Right forelimb (tissue), 1 donor: ENCODE measurements around the gene HSD17B4.
"Not testable (repeated sequence)": the region's sequence is repeated elsewhere in the genome, so short reads cannot be mapped to it uniquely, and the experiment has no call there.

Source experiments
- DNase-seq: peaks from one replicate; pipeline ENCODE4 v3.0.0-alpha.2; 2018

HSD17B4 gene, protein sequence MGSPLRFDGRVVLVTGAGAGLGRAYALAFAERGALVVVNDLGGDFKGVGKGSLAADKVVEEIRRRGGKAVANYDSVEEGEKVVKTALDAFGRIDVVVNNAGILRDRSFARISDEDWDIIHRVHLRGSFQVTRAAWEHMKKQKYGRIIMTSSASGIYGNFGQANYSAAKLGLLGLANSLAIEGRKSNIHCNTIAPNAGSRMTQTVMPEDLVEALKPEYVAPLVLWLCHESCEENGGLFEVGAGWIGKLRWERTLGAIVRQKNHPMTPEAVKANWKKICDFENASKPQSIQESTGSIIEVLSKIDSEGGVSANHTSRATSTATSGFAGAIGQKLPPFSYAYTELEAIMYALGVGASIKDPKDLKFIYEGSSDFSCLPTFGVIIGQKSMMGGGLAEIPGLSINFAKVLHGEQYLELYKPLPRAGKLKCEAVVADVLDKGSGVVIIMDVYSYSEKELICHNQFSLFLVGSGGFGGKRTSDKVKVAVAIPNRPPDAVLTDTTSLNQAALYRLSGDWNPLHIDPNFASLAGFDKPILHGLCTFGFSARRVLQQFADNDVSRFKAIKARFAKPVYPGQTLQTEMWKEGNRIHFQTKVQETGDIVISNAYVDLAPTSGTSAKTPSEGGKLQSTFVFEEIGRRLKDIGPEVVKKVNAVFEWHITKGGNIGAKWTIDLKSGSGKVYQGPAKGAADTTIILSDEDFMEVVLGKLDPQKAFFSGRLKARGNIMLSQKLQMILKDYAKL

DNA sequence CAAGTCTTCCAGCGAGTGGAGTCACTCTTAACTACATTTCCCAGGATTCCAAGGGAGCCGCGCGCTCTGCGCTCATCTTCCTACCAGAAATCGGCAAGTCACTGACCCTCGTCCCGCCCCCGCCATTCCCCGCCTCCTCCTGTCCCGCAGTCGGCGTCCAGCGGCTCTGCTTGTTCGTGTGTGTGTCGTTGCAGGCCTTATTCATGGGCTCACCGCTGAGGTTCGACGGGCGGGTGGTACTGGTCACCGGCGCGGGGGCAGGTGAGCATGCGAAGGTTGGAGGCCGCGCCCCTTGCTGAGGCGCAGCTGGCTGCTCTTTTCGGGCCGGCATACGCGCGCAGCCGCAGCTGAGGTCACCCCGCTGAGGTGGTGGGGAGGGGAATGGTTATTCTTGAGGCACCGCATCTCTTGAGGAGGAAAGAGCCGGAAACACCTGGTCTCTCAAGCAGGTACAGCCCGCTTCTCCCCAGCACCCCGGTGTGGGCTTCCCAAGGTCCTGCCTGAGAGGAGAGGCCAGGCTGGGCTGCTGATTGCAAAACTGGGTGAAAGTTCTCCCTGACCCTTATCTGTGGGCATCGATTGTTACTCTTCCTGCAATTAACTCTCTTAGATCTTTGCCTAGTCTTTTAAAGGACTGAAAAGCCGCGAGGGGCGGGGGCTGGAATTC lies at the start of gene HSD17B4:
TSS of gene HSD17B4 (plus strand) at position 125 of the 667 bp plus-strand sequence. CDS start at position 204, 79 bp downstream.
- DNase-seq = peak; percentile 90

DNA sequence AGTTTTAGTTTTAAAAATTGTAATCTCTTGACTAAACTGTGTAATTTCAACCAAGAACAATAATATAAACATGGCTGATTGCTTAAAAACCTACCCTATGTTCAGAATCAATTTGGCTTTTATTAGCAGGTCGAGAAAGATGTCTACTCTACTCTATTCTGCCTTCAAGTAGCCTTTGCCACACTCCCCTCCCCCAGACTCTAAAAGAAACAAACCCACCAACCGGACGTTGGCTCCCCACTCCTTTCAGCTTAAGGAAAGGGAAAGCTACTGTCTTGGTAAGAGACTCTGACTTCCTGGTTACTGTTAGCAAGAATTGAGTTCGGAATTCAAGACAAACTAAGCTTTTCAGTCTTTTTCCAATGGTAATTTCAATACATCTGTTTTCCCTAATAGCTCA lies 49.7 kb upstream of the HSD17B4 start:
- DNase-seq = no peak

DNA sequence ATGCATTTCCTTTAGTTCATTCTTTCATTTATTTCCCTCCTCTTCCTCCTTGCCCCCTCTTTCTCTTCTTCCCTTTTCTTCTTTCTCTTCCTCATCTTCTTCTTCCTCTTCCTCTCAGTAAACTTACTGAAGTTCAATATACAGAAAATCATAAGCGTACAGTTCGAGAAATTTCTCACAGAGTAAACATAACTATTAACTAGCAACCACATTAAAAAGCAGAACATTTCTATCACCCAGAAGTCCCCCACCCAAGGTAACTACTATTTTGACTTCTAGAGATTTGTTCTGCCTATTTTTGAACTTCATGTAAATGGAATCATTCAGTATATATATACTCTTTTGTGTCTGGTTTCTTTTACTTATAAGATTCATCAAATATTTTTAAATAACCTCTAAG lies 48.3 kb upstream of the HSD17B4 start:
- no peak for DNase-seq

DNA sequence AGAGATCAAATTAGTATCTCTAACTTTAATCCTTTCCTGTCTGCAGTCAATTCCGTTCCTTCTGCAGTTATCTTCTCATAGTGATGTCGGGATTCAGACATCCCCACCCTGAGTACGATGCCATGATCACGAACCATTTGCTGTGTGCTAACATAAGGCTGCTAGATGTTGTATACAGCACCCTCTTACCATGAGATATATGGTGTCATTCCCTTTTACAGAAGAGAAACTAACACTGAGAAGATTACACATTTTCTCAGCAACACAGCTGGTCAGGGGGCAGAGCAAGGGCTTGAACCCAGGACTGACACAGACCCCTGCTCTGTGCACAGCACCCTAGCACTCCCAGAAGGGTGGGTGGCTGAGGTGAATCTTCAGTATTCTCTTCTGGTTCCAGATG lies 46.9 kb upstream of the HSD17B4 start:
- DNase-seq = no peak

DNA sequence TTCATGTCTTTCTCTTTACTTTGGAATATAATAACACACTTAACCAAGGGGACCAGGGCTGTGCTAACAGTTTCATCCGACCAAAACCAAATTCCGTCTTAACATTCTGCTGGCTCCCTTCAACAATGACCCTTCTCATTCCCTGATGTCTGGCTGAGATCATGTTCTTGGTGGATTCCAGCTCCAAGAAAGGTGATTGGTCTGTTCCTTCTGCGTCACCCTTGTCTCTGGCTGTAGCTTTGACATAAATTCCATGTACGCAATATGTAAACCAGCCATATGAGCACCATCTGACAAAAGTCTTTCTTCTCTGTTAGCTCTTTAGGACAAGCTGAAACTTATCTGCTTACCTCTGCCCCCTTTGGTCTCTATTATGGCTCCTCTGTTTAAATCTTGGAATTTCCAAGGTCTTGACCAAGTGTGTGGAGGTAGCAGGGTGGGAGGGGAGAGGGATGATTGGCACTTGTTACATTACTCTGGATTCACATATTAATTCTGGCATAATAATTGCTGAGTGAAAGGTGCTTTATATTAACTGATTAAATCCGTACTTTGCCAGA lies 45.7 kb upstream of the HSD17B4 start:
- no peak for DNase-seq

DNA sequence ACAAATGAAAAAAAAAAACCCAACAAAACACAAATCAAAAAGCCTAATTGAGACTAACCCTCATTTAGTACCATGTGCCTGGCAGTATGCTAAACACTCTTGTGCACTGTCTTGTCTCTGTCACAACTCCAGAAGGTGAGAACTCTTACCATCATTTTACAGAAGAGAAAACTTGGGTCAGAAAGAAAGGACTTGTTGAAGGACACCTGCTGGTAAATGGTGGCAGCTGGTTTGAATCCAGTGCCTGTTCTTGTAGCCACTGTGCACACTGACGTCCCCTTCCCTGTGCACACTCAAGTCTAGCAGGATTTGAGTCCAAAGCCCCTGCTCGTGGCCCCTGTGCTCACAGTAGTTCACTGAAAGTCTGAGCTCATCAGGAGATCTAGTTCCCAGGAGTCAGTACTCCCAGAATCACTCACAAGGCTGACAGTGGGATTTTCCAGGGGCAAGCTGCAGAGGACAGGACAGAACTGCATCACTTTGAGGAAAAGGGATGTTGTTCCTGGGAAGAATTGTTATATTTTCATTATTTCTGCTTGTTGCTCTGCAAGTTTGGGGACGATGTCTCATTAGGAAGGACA lies 43.0 kb upstream of the HSD17B4 start:
- no peak for DNase-seq

DNA sequence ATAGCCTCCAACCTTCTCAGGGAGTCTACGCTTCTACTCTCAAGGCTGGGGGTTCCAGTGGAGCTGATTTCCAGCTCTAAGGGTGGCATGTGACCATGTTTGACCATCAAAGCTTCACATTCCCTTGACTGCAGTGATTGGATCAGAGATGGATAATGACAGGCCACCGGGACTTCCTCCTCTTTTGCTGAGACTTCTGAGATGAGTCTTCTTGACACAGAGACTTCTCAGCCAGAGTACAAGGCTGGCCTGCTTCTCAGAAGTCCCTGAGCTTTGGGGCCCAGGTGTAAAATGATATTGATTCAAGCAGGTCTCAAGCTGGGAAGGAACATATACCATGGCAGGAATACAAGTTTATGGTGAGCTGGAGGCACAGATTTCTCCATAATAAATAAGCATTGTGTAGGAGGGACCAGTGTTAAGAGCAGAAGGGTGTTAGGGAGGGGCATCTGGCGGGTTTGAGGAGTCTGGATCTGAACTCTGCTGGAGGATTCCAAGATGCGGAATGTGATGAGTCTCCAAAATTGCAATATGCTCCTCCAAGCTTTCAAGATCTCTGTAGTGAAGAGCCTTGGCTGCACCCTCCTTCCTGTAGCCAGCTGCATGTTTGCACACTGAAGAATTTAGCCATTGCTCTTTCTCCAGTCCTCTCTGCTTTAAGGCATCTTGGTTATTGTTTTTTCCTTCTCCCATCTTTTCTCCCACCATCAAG lies 41.7 kb upstream of the HSD17B4 start:
- DNase-seq = no peak

DNA sequence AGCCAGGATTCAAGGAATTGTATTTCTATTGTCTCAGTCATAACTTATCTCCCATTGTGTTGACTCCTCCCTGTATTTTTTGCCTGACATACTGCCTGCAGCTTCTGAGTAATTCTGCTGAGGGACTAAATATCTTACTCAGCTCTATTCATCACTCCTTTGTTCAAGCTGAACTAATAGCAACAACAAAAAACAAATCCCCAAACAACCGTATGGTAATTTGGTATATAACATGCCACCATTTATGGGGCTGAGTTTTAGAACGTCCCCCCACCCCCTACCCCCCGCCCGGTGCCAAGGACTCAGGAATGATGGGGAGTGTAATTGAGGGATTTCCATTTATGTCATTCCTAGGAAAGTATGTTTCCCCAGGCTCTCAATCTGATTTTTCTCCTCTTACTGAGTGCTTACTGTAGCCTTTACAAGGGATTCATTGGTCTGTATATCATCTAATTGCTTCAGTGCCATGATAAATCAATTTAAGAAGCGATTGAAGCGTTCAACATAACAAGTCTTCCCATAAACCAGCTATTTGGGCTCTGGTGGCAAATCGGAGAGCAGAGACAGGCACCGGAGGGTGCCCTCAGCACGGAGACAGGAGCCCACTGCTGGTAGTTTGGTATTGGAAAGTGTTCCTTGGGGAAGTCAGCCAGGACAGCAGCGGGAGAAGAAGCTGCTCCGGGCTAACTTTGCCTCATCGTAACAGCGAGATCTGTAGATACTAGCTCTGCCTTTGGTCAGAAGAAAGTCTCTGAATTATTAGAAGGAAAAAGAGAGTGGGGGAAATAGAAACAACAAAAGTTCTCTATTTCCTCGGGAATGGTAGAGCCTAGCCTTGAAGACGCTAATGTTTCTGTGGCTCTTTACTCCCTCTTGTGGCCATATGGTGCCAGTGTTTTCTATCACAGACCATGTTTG lies 40.7 kb upstream of the HSD17B4 start:
- DNase-seq = peak; percentile 78

DNA sequence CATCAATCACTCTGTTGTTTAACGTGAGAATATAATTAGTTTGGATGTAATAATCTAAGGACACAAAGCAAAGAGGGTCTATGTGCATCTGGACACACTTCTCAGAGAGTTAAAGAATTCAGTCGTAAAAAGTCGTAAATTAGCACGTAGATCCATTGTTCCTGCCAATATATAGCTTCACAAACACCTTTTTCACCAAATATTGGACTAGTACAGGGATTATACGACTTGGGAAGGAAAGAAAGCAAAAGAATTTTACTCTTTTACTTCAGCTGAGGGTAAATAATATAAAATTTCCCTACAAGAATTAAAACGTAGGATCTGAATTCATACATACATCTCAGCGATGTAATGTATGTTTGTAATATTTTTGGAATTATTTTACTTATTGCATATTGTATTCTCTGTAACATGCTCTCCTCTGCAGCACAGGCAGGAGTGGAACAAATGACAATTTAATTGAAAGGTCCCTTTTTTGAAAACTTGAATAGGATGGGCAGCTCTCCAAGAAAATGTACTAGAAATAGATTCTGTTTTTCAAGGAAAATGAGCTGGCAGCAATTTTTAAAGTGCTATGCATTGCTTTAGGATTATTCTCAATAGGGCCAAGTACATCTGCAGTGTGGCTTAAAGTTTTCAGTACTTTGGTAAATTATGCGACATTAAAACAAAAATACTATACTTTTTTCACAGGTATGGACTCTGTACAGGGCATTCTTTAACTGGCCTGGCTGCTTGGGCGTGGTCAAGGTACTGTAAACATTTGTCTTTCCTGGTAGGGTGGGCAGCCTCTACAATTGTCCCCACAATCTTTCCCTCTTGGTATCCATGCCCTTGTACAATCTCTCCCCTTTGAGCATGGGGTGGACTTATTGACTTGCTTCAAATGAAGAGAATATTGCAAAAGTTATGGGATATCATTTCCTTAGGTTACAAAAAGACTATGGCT lies 39.7 kb upstream of the HSD17B4 start:
- no peak for DNase-seq

DNA sequence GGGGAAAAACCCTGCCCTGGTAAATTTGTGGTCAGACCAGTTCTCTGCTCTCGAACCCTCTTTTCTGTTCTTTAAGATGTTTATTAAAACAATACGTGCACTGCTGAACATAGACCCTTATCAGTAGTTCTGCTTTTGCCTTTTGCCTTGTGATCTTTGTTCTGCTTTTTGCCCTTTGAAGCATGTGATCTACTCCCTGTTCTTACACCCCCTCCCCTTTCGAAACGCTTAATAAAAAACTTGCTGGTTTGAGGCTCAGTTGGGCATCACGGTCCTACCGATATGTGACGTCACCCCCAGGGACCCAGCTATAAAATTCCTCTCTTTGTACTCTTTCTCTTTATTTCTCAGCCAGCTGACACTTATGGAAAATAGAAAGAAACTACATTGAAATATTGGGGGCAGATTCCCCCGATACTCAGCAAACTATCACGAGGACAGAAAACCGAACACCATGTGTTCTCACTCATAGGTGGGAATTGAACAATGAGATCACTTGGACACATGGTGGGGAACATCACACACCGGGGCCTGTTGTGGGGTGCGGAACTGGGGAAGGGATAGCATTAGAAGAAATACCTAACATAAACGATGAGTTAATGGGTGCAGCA lies 38.1 kb upstream of the HSD17B4 start:
- not testable (repeated sequence) for DNase-seq

DNA sequence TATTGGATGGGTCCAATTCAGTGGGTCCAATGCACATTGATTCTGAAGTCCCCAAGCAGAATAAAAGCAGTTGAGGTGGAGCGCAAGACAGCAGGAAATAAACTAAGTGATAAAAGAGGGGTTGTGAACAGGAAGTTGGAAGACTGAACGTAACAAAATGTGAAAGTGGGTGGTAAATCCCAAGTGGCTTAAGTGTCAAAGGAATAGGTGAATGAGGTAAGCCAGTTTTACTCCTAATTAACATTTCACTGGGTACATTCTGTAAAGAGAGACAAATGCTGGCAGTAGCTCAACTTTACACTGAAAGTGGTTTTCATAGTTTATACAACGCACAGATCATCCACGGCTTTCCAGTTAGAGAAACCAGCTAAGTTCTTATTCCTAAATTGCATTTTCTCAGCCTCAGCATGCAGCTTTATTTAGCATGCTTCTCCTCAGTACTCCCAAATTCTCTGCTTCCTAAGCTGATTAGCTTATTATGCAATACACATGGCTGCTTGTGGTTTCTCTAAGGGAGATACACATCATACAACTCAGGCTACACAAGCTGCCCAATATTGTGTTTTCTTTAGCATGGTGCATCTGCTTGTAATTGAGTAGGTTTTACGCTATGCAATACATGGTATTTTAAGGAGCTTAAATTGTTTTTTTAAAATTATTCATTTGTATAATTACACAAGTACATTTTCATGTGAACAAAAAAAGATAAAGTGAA lies 34.2 kb upstream of the HSD17B4 start:
- no peak for DNase-seq

DNA sequence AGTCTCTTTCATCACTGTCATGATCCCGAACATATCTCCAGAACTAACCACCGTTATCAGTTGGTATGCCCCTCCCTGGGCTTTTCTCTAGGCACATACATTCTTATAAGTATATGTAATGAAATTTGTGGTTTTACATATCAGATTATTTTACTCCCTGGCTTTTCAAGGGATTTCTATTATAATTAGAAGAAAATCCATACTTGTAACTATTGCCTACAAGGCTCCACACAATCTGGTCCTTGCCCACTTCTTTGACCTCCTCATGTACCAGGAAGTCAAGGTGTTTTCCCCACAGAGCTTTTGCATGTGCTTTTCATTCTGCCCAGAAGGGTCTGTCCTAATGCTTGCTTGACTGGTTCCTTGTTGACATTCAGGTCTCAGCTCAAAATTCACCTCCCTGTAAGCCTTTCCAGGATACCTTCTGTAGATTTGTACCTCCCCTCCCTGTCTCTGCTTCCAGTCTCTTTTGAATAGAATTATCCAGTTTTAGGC lies 33.6 kb upstream of the HSD17B4 start:
- no peak for DNase-seq

DNA sequence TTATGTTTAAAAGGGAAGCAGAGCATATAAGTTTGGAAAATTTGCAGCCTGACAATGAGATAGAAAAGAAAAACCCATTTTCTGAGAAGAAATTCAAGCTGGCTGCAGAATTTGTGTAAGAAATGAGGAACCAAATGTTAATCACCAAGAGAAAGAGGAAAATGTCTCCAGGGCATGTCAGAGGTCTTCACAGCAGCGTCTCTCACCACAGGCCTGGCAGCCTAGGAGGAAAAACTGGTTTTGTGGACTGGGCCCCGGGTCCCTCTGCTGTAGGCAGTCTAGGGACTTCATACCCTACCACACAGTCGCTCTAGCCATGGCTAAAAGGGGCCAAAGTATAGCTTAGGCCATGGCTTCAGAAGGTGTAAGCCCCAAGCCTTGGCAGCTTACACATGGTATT lies 32.1 kb upstream of the HSD17B4 start:
- DNase-seq = no peak

DNA sequence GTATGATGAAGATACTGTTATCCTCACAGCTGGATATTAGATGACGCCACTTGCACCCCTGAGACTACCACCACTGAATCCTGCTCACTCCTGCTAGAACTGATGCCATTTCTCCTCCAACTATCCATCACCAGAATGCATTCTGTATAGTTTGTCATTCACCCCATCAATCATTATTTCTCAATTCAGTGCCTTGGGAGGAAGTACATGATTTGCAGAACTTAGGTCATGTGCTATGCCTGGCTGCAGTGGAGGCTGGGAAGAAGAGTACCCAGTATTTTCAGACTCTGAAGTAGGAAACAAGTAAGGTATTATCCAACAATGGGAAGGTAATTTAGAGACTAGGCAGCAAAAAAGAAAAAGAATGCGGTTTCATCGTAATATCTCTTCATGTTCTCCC lies 26.2 kb upstream of the HSD17B4 start:
- DNase-seq = no peak

DNA sequence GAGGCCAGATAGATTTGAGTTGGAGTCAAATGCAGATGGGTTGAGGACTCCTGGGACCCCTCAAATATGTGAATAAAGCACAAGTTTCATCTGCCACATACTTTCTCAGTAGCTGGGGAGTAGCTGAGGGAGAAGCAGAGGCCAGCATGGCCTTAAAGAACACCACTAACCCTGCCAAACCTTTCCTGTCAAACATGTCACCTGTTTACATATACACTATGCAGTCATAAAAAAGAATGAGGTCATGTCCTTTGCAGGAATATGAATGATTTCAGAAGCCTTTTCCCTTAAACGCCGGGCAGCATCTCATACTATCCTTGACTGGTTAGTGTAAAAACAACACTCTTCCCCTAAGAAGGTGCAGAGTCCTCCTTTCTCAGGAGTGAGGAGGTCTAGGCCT lies 25.2 kb upstream of the HSD17B4 start:
- DNase-seq = no peak

DNA sequence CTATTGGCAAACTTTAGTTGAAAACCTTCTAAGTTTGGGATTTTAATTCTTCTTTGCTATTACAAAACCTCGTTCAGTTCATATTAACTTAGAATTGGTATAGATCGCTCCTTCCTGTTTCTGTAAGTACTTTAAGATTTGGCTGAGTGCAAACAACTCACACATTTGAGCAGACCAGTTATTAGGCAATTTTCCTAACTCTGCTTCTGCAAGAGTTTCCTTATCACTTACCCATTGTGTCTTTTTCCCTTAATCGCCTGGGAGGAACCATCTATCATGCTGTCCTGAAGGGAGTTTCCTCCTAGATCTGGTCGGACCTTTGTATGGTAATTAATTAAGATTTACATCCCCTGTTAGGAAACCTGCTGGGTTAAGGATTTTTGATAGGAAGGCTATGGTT lies 24.7 kb upstream of the HSD17B4 start:
- DNase-seq = not testable (repeated sequence)

DNA sequence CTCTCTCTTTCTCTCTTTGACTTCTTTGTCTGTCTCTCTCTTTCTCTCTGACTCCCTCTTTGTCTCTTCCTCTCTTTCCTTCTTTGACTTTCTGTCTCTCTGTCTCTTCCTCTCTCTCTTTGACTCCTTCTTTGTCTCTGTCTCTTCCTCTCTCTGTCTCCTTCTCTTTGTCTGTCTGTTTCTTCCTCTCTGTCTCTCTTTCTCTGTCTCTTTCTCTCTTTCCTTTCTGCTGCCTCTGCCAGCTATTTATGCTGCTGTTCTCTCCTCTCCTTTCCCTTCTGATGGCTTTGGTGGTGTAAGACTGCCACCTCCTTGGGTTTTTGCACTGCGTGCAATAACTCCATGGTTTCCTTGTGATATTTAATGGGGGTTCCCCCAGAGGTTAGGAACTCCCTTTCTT lies 24.1 kb upstream of the HSD17B4 start:
- not testable (repeated sequence) for DNase-seq

DNA sequence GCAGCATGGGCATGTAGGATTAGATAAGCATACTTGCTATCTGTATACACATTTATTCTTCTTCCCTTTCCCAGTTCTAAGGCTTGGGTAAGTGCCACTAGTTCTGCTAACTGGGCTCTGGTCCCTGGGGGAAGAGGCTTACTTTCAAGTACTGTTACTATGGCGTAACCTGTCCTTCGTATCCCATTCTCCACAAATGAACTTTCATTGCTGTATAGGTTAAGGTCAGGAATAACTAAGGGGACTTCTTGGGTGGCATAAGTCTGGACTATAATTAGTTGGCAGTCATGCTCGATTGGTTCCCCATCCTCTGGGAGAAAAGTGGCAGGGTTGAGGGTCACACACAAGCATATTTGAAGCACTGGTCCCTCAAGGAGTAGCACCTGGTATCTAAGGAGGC lies 23.7 kb upstream of the HSD17B4 start:
- not testable (repeated sequence) for DNase-seq
